ENCODE measurements around the gene HCFC1.
A peak's percentile ranks its signal among the peaks of the same experiment; 100 is the strongest.

The HCFC1 gene

GRCh38 chrX:153900831-153901752 is 70.5 kb downstream of the HCFC1 start:
- DNase-seq = peak; percentile 24 to 60

DNA sequence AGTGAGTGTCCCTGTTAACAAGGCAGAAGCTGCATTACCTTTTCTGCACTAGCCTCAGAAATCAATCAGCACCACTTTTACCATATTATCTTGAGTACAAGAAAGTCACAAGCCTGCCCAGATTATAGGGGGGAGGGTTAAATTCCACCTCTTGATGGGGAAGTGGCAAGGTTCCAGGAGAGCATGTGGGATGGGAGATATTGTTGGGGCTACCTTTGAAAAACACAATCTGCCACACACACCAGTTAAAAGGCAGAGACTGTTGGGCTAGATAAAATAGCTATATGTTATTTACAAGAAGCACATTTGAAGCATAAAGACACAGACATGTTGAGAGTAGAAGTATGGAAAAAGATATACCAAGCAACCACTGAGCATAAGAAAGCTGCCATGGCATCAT is 73.7 kb downstream of the HCFC1 start:
- no peak for DNase-seq

All from SHP77 (cell line).